ENCODE measurements around the gene LAMA2.

LAMA2 gene

GRCh38 chr6:128882560-128882959 is 378 bp upstream of the LAMA2 start:
- TF ChIP-seq GATA3 (IDR thresholded peaks at IDR 0.05; ENCODE audit: low read depth, low read length) (no peak), GATA2 (IDR thresholded peaks at IDR 0.05; ENCODE audit: low read depth, low read length) (no peak)

- no peak for TF ChIP-seq GATA2 (IDR thresholded peaks at IDR 0.05; ENCODE audit: low read depth, low read length)
- no peak for TF ChIP-seq GATA3 (IDR thresholded peaks at IDR 0.05; ENCODE audit: low read depth, low read length)
Observed at GRCh38 chr6:128883906-128884305, 968 bp downstream of the LAMA2 start.

DNA sequence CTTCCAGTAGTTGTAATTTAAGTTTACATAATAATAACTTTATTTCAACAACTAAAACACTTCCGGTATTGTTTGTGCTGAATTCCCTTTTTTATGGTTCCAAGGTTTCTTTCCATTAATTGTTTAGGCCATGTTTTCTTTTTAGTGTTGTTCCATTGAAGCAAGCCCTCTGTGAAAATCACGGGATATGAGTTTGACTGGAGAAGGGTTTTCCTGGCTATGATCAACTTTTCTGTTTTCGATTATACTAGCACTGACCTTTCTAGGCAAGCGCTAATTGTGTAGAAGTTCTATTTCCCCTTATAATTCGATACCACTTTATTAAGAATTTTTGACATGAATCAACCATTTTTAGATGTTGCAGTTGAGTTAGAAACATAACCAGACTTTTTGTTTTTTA is 2.4 kb downstream of the LAMA2 start:
- TF ChIP-seq GATA2 (IDR thresholded peaks at IDR 0.05; ENCODE audit: low read depth, low read length) (no peak), GATA3 (IDR thresholded peaks at IDR 0.05; ENCODE audit: low read depth, low read length) (no peak)

DNA sequence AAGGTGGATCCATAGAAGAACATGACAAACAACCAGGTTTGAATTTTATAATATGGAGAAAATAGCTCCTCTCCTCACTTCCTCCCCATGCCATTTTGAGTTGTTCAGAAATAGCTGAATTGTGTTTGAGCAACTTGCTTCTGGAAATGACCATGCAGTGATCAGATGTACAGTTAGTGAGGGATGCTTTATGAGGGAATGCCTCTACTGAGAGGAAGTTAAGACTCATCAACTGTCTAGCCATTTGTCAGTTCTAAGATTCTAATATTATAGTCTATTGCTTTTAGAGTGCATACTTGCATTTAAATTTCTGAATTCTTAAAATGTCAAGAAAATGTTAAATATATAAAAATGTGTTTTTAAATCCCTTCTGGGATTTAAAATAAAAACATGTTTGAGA is 3.8 kb downstream of the LAMA2 start:
- no peak for TF ChIP-seq GATA3 (IDR thresholded peaks at IDR 0.05; ENCODE audit: low read depth, low read length)
- no peak for TF ChIP-seq GATA2 (IDR thresholded peaks at IDR 0.05; ENCODE audit: low read depth, low read length)

DNA sequence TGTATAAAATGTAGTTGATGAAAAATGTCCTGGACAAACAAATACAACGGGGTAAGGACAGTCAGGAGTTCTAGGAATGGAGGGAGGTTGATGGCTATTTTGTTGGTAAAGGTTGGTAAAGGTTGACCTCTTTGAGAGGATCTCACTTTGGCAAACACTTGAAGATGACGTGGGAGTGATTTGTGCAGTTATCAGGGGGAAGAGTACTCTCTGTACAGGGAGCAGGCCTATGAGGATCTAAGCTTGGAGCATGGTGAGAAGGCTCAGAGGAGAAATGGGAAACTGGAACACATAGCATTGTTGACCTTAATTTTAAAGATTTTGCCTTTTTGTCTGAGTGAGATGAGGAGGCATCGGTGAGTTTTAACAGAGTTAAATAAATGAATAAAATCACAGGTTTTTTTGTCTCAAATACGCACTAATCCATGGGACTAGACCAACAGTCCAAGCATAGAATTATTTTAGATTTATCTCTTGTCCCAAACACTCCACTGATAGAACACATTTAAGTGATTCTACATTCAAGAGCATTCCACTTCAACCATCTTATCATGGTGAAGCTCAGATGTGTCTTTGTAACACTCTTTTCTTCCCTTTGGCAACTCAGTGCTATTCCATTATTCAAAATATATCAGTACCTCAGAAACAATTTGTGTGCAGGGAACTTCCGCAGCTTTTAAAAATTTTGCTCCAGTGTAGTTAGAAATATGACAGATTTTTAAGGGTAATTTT is 5.7 kb downstream of the LAMA2 start:
- no peak for TF ChIP-seq GATA3 (IDR thresholded peaks at IDR 0.05; ENCODE audit: low read depth, low read length)
- TF ChIP-seq GATA2 (IDR thresholded peaks at IDR 0.05; ENCODE audit: low read depth, low read length), result no peak

GRCh38 chr6:128889870-128890269 is 6.9 kb downstream of the LAMA2 start:
- TF ChIP-seq GATA2 (IDR thresholded peaks at IDR 0.05; ENCODE audit: low read depth, low read length), result no peak
- TF ChIP-seq GATA3 (IDR thresholded peaks at IDR 0.05; ENCODE audit: low read depth, low read length), result no peak

DNA sequence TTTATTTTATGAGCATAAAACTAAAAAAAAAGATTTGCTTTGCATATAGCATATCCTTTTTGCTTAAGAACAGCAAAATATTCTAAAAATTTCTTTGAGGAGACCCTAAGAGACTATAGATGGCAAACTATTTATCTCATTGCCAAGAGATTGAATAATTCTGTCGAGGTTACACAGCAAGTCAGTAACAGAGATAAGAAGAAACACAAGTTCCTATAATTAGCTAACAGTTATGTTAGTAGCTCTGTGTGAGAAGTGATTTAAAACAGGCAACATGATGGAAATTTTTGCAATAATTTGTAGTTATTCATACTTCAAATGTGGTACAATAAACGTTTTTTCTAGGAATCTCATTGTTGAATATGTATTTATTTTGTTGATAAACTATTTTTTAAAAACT is 9.1 kb downstream of the LAMA2 start:
- TF ChIP-seq GATA2 (IDR thresholded peaks at IDR 0.05; ENCODE audit: low read depth, low read length) (no peak), GATA3 (IDR thresholded peaks at IDR 0.05; ENCODE audit: low read depth, low read length) (no peak)

GRCh38 chr6:128899341-128900050 is 16.6 kb downstream of the LAMA2 start:
- TF ChIP-seq GATA2 (IDR thresholded peaks at IDR 0.05; ENCODE audit: low read depth, low read length), result no peak
- TF ChIP-seq GATA3 (IDR thresholded peaks at IDR 0.05; ENCODE audit: low read depth, low read length), result no peak

DNA sequence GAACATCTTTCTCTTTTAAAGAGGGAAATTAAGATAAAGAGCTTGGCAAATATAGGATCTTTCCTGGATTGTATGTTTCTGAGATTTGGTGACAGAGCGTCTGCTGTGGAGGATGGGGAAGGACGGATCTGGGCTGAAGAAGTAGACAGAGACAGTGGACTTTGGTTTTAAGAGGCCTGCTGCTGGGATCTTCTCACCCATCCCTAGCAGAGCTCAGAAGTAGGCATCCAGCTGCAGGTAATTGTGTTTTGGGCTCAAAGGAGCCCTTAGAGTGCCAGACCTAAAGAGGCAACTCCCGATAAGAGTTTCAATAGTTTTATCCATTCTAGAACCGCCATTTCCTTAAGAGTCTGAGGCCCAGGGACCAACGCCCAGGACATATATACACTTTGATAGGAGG is 20.8 kb downstream of the LAMA2 start:
- TF ChIP-seq GATA3 (IDR thresholded peaks at IDR 0.05; ENCODE audit: low read depth, low read length) (no peak), GATA2 (IDR thresholded peaks at IDR 0.05; ENCODE audit: low read depth, low read length) (no peak)

DNA sequence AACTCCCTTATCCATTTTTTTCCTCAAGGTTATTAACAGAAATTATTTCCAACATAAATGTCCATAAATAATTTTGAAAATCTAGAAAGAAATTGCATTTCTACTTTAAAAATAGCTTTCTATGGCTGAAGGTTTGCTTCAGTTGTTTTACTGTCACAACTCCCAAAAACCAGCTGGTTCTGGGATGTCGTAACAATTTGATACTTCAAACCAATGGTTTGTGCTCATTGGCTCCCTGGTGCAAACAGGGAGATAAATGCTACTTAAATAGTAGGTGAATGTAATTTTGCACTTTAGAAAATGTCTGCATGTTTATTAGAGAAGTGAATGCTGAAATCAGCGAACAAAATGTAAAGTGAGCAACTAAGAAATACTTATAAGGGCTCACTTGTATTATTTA is 31.1 kb downstream of the LAMA2 start:
- TF ChIP-seq GATA3 (IDR thresholded peaks at IDR 0.05; ENCODE audit: low read depth, low read length), result no peak
- no peak for TF ChIP-seq GATA2 (IDR thresholded peaks at IDR 0.05; ENCODE audit: low read depth, low read length)

GRCh38 chr6:128918886-128919285 is 35.9 kb downstream of the LAMA2 start:
- TF ChIP-seq GATA3 (IDR thresholded peaks at IDR 0.05; ENCODE audit: low read depth, low read length) (no peak), GATA2 (IDR thresholded peaks at IDR 0.05; ENCODE audit: low read depth, low read length) (no peak)

DNA sequence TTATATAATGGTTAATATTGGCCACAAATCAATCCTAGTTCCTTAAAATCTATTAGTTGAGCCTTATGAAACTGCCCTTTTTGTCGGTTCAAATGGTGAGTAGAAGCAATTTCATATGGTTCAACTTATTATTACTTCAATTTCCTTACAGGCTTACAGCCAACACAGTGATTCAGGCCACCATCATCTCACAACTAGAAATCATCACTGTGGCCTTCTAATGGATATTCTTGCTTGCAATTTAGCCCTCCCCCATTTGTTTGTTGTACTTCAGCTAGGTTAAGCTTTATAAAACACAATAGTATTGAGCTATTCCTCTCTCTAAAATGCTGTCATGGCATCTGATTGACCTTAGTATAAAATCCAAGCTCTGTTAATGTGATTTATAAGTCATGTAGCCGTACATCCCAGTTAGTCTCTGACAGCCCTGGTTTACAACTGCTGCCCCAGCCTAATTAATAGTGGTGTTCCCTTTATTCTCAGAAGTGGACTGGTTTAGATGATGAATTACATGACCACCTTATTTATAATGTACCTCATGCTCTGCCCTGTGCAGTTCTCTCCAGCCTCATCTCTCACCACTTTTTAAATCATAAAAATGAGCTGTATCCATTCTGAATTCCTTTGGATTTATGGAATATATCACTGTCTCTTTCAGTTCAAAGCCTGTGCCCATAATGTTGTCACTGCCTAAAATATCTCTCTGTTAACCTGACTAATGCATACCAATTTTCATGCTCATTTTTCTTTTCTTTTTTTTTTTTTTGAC is 36.7 kb downstream of the LAMA2 start:
- TF ChIP-seq GATA2 (IDR thresholded peaks at IDR 0.05; ENCODE audit: low read depth, low read length) (no peak), GATA3 (IDR thresholded peaks at IDR 0.05; ENCODE audit: low read depth, low read length) (no peak)

DNA sequence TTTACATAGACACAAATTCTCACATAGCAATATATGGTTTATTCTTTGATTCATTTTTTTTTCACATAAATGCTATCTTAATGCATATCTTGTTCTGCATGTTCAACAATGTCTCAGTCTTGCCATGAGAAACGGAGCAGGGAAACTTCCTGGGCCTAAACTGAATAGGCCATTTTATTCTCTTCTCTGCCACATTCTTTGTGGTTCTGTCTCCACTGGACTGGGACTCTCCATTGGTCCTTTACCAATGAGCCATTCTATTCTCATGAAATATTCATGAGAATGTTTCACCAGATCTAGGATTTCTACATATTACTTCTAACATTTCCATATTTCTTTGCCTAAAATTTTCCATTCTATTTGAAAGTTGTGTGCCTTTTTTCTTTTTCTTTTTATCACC is 42.8 kb downstream of the LAMA2 start:
- TF ChIP-seq GATA2 (IDR thresholded peaks at IDR 0.05; ENCODE audit: low read depth, low read length) (no peak), GATA3 (IDR thresholded peaks at IDR 0.05; ENCODE audit: low read depth, low read length) (no peak)

DNA sequence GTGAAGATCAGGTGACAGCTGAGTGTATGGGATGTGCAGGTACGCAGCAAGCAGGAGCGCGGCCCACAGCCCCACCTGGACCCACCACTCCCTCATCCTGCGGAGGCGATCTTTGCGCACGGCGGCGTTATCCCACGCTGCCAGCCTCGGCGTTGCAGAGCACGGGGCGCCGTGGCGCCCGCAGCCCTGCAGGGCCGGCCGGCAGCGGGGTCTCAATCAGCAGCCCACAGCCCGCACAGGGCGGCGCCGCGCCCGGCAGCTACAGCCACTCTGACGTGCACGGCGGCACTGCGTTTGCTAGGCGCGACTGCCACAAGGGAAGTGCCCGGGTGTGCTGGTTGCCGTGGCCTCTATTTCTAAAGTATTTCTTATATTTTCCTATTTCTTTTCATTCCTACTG is 46.9 kb downstream of the LAMA2 start:
- TF ChIP-seq GATA3 (IDR thresholded peaks at IDR 0.05; ENCODE audit: low read depth, low read length) (no peak), GATA2 (IDR thresholded peaks at IDR 0.05; ENCODE audit: low read depth, low read length) (no peak)

Data from SH-SY5Y (cell line).